GM23248 (cell line): Measurements from ENCODE around the gene ART5. TPM values are rescaled to one million over a fixed set of nuclear protein-coding genes. Genes with fewer than 3 reads are reported as not detected.

Source experiments
- DNase-seq: peaks from one replicate; pipeline ENCODE4 v3.0.0-alpha.2; 2015
- H2AFZ ChIP-seq: fragments of 200-600 bp; sonication (generic); 2 replicates; pipeline ENCODE4 v1.6.1; 2016; ENCODE audit warnings: antibody characterized with exemption
- H3F3A ChIP-seq: fragments of 200-600 bp; sonication (generic); 2 replicates; pipeline ENCODE4 v1.6.1; 2016; ENCODE audit warnings: mild to moderate bottlenecking, antibody characterized with exemption, mixed run types; ENCODE audit not compliant: insufficient read depth
- H3K27ac ChIP-seq: fragments of 200-600 bp; sonication (generic); 2 replicates; pipeline ENCODE4 v1.5.1; 2016; ENCODE audit warnings: mild to moderate bottlenecking
- H3K27me3 ChIP-seq: fragments of 200-600 bp; sonication (generic); replicated peaks from 2 replicates; pipeline ENCODE4 v1.6.1; 2016; ENCODE audit warnings: mild to moderate bottlenecking; ENCODE audit not compliant: insufficient read depth
- H3K36me3 ChIP-seq: fragments of 200-600 bp; sonication (generic); 2 replicates; pipeline ENCODE4 v1.6.1; 2016; ENCODE audit warnings: low read depth, mild to moderate bottlenecking
- H3K4me1 ChIP-seq: fragments of 200-600 bp; sonication (generic); 2 replicates; pipeline ENCODE4 v1.6.1; 2016; ENCODE audit warnings: mild to moderate bottlenecking; ENCODE audit not compliant: insufficient read depth
- H3K4me2 ChIP-seq: fragments of 200-600 bp; sonication (generic); one replicate; pipeline ENCODE4 v1.6.1; 2016; ENCODE audit warnings: mild to moderate bottlenecking; ENCODE audit not compliant: unreplicated experiment
- H3K4me3 ChIP-seq: fragments of 200-600 bp; sonication (generic); 2 replicates; pipeline ENCODE4 v1.5.1; 2016; ENCODE audit warnings: mild to moderate bottlenecking
- H3K79me2 ChIP-seq: fragments of 200-600 bp; sonication (generic); 2 replicates; pipeline ENCODE4 v1.6.1; 2016; ENCODE audit warnings: mild to moderate bottlenecking; ENCODE audit not compliant: insufficient read depth
- H3K9ac ChIP-seq: fragments of 200-600 bp; sonication (generic); 2 replicates; pipeline ENCODE4 v1.6.1; 2016; ENCODE audit warnings: mild to moderate bottlenecking
- H3K9me2 ChIP-seq: fragments of 200-600 bp; sonication (generic); 2 replicates; pipeline ENCODE4 v1.6.1; 2016; ENCODE audit warnings: mixed run types, mild to moderate bottlenecking, moderate library complexity; ENCODE audit not compliant: insufficient read depth
- H3K9me3 ChIP-seq: fragments of 200-600 bp; sonication (generic); one replicate; pipeline ENCODE4 v1.6.1; 2017; ENCODE audit warnings: low read depth
- H4K20me1 ChIP-seq: fragments of 200-600 bp; sonication (generic); 2 replicates; pipeline ENCODE4 v1.6.0; 2016; ENCODE audit not compliant: insufficient read depth
- EZH2 ChIP-seq: fragments of 200-600 bp; sonication (generic); IDR thresholded peaks from 2 replicates; pipeline ENCODE4 v1.6.1; 2018; ENCODE audit warnings: antibody characterized with exemption, mild to moderate bottlenecking; ENCODE audit not compliant: insufficient read depth, poor library complexity, severe bottlenecking
- EZH2phosphoT487 ChIP-seq: fragments of 200-600 bp; sonication (generic); IDR thresholded peaks from 2 replicates; pipeline ENCODE4 v1.6.1; 2018; ENCODE audit warnings: antibody characterized with exemption, moderate library complexity, mild to moderate bottlenecking, low read depth; ENCODE audit not compliant: insufficient read depth
- WGBS, 2 experiments: methylation state at CpG; one replicate each; pipeline ENCODE4 v1.1.6; 2015 to 2017; ENCODE audit warnings: low lambda C conversion rate in 2 of 2, low coverage in 1 of 2; ENCODE audit errors: missing lambda C conversion rate in 2 of 2; 5-methylcytosine and 5-hydroxymethylcytosine counted together
- in situ Hi-C: fragments of 300-500 bp; cut with MboI; formaldehyde crosslinking; loops from 2 replicates; pipeline ENCODE4 v1.15.0; 2020
- polyA plus RNA-seq: library from polyadenylated mRNA; unstranded; fragments of >200 nt; fragmentation: Nextera tagmentation; extraction: Ambion mirVana; gene quantifications from 2 replicates; pipeline ENCODE4 v1.2.1, GENCODE V29; 2016
- total RNA-seq: library from RNA; depleted of rRNA; stranded (reverse); fragments of >200 nt; shearing (Covaris generic); gene quantifications from 2 replicates; pipeline ENCODE4 v1.2.3, GENCODE V29; 2014

ART5 gene
- total and polyA plus RNA-seq, 2 experiments from 2014 or later: 0.23 TPM; not detected in 1

DNA sequence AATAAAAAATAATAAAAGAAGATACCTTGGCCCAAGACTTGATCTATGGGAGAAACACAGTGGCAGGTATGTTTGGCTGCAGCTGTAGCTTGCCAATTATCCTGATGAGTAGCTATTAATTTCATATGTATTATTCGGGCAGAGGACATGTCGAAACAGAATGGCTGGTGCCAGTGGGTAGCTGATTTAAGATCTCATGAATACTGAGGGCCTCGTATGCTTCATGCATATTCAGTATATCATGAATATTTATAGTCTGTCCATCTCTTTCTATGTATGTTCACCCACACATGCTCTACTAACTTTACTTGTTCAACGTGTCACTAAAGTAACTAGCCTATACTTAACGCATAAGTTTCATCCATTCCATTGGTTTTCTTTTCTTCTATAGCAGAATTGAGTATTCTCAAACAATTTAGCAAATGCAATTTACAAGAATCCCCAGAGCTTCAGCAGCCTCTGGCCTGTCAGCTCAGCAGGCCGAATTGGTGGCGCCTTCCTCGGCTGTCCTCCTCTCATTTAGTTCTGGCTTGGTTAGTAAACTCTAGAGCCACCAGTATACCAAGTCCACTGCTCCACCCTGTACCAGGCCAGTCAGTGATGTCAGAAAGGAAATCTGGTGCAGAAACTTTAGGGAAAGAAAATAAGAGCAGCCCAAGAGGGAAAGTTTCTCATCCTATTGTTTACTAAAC, 17.9 kb downstream of the ART5 start:
- H3F3A ChIP-seq: no peaks in the 10 kb centered on the region
- TF ChIP-seq EZH2phosphoT487 (no peak), EZH2 (no peak)
- DNase-seq: no peak
- H3K9me3 ChIP-seq: no peaks in the 10 kb centered on the region
- H3K4me2 ChIP-seq: no peak overlapping the region
- no peaks in the 10 kb centered on the region for H3K79me2 ChIP-seq
- H3K4me1 ChIP-seq: no peaks in the 10 kb centered on the region; the same call in 1 of the 2 replicates
- no peaks in the 10 kb centered on the region for H4K20me1 ChIP-seq
- no peak overlapping the region for H3K9ac ChIP-seq
- H3K36me3 ChIP-seq: no peaks in the 10 kb centered on the region
- H3K27me3 ChIP-seq: no peaks in the 10 kb centered on the region
- in situ Hi-C loops: no loop called here
- no peak overlapping the region for H3K27ac ChIP-seq
- no peak overlapping the region for H3K4me3 ChIP-seq
- H2AFZ ChIP-seq: no peak overlapping the region
- WGBS, 2 experiments: 61 to 71% methylated on average over 8 of the region's 8 CpGs
- no peaks in the 10 kb centered on the region for H3K9me2 ChIP-seq

DNA sequence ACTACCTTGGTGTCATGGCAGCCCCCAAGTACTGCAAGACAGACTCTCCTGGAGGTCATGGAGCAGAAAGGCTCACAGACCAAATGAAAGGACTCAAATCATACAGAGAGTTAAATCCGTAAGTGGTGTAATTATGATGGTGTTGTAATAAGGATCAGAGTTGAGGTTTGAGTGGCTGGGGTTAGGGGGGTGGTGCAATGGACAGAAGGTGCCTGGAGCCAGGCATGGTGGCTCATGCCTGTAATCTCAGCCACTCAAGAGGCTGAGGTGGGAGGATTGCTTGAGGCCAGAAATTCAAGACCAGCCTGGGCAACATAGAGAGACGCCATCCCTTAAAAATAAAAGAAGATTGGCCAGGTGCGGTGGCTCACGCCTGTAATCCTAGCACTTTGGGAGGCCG, 18.7 kb downstream of the ART5 start:
- Histone ChIP-seq H3K4me3 (no peak overlapping the region), H3F3A (no peaks in the 10 kb centered on the region), H3K27me3 (no peaks in the 10 kb centered on the region), H3K27ac (no peak overlapping the region), H3K4me2 (no peak overlapping the region), H4K20me1 (no peaks in the 10 kb centered on the region), H3K9me3 (no peaks in the 10 kb centered on the region), H3K4me1 (no peaks in the 10 kb centered on the region; the same call in 1 of the 2 replicates), H3K9ac (no peak overlapping the region), H3K36me3 (no peaks in the 10 kb centered on the region), H3K9me2 (no peaks in the 10 kb centered on the region), H2AFZ (no peak overlapping the region), H3K79me2 (no peaks in the 10 kb centered on the region)
- TF ChIP-seq EZH2 (no peak), EZH2phosphoT487 (no peak)
- no peak for DNase-seq
- in situ Hi-C loops: no loop called here
- 80 to 88% methylated on average over 5 of the region's 5 CpGs for WGBS, 2 experiments

DNA sequence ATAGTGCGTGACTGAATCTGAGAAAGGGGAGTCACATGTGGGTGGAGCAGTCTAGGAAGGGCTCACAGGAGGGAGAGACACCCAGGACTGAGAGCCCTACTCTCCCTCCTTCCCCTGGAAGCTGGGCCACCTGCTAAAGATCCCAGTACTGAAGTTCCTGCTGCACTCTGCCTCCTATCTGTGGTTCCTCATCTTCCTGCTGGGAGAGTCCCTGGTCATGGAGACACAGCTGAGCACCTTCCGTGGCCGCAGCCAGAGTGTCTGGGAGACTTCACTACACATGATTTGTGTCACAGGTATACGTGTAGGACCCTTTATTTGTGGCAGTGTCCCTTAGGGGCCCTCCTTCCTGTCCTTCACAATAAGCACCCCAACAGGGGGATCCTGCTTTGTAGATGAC, 19.3 kb downstream of the ART5 start:
- no peaks in the 10 kb centered on the region for H3K36me3 ChIP-seq
- 55 to 61% methylated on average over 4 of the region's 4 CpGs for WGBS, 2 experiments
- H3K4me2 ChIP-seq: no peak overlapping the region
- no peak for TF ChIP-seq EZH2phosphoT487
- no peak for TF ChIP-seq EZH2
- in situ Hi-C loops: no loop called here
- H3K27ac ChIP-seq: no peak overlapping the region
- no peaks in the 10 kb centered on the region for H3K79me2 ChIP-seq
- no peak overlapping the region for H3K9ac ChIP-seq
- H3K4me3 ChIP-seq: no peak overlapping the region
- H3K4me1 ChIP-seq: no peaks in the 10 kb centered on the region; the same call in 1 of the 2 replicates
- H3K9me3 ChIP-seq: no peaks in the 10 kb centered on the region
- no peaks in the 10 kb centered on the region for H3F3A ChIP-seq
- H2AFZ ChIP-seq: no peak overlapping the region
- H3K27me3 ChIP-seq: no peaks in the 10 kb centered on the region
- no peaks in the 10 kb centered on the region for H3K9me2 ChIP-seq
- H4K20me1 ChIP-seq: no peaks in the 10 kb centered on the region
- no peak for DNase-seq

DNA sequence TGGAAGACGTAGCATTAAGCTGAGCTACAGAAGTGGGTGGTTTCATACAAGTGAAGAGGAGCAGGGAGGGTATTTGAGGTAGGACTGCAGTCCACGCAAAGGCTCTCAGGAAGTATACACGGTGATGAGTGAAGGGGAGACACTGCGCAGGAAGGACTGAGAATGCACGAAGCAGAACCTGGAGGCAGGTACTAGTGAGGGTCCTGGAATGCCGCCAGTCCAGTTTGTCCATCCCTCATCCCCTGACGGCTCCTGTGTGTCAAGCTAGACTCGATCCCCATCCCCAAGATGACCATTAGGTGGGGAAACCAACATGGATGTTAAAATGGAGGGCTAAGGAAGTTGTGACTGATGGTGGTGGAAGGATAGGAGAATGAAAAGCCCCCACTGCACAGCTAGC, 23.8 kb downstream of the ART5 start:
- H3K79me2 ChIP-seq: no peaks in the 10 kb centered on the region
- in situ Hi-C loops: no loop called here
- no peak overlapping the region for H2AFZ ChIP-seq
- no peaks in the 10 kb centered on the region for H3K4me1 ChIP-seq
- TF ChIP-seq EZH2phosphoT487 (no peak), EZH2 (no peak)
- H3K36me3 ChIP-seq: no peaks in the 10 kb centered on the region
- no peak overlapping the region for H3K9ac ChIP-seq
- no peaks in the 10 kb centered on the region for H3K9me3 ChIP-seq
- H4K20me1 ChIP-seq: no peaks in the 10 kb centered on the region
- H3F3A ChIP-seq: no peaks in the 10 kb centered on the region
- no peak for DNase-seq
- no peaks in the 10 kb centered on the region for H3K27me3 ChIP-seq
- H3K27ac ChIP-seq: no peak overlapping the region
- no peak overlapping the region for H3K4me2 ChIP-seq
- 59 to 68% methylated on average over 8 of the region's 8 CpGs for WGBS, 2 experiments
- H3K4me3 ChIP-seq: no peak overlapping the region
- H3K9me2 ChIP-seq: no peaks in the 10 kb centered on the region
